DND-41 (cell line): ENCODE measurements around the gene CSRNP3.

Experiments
- CTCF ChIP-seq: IDR thresholded peaks from 2 replicates; pipeline ENCODE4 v1.5.1; 2012; ENCODE audit warnings: borderline replicate concordance, low read length, moderate library complexity, mild to moderate bottlenecking; ENCODE audit not compliant: poor library complexity, severe bottlenecking; ENCODE audit errors: extremely low read depth
- EZH2 ChIP-seq: IDR thresholded peaks from 3 replicates; pipeline ENCODE4 v1.6.1; 2012; ENCODE audit warnings: borderline replicate concordance, low read depth, mild to moderate bottlenecking, moderate library complexity, low read length, inconsistent platforms; ENCODE audit not compliant: severe bottlenecking

DNA sequence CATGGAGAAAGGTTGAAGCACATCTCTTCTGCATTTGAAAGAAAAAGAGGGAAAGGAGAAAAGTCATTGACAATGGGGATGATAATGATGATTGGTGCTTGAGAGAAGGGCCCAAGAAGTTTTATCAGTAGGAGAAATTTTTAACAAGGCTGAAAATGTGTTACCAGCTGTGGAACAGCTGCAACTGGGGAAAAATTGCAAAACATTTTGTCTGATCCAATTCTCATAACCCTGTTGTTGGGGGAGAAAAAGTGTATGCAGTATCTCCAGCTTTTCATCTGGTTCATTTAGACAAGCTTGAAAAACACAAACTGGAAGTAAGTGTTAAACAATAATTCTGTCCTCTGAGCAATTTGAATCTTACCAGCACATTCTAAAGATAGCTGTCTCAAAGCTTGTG, 92.7 kb downstream of the CSRNP3 start:
- TF ChIP-seq CTCF, result no peak
- TF ChIP-seq EZH2, result no peak
